ENCODE measurements around the gene TMEM255A.

DNA sequence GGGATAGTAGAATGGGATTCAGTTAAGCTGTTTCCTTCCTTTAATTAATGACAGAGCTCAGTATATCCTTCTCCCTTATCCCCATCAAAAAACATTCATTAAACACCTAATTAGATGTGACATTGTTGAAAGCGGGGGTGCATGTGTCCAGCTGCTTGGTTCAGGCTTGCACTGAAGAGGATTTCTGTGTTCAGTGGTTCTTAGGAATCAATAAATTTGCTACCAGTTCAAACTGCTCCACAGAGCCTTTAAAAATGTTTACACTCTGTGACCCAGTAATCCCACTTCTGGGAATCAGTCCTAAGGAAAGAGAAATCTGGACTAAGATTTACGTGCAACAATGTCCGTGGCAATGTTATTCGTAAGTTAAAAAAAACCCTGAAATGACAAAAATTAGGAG, 7.2 kb upstream of the TMEM255A start:
- TF ChIP-seq POLR2A (IDR thresholded peaks at IDR 0.05) (no peak), EP300 (IDR thresholded peaks at IDR 0.05) (no peak)
- TF ChIP-seq, protein P1, sequence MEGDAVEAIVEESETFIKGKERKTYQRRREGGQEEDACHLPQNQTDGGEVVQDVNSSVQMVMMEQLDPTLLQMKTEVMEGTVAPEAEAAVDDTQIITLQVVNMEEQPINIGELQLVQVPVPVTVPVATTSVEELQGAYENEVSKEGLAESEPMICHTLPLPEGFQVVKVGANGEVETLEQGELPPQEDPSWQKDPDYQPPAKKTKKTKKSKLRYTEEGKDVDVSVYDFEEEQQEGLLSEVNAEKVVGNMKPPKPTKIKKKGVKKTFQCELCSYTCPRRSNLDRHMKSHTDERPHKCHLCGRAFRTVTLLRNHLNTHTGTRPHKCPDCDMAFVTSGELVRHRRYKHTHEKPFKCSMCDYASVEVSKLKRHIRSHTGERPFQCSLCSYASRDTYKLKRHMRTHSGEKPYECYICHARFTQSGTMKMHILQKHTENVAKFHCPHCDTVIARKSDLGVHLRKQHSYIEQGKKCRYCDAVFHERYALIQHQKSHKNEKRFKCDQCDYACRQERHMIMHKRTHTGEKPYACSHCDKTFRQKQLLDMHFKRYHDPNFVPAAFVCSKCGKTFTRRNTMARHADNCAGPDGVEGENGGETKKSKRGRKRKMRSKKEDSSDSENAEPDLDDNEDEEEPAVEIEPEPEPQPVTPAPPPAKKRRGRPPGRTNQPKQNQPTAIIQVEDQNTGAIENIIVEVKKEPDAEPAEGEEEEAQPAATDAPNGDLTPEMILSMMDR (IDR thresholded peaks at IDR 0.05), result no peak
